ENCODE data around the gene SMAD6. TPM values are rescaled to one million over a fixed set of nuclear protein-coding genes. Genes with fewer than 3 reads are reported as not detected.

Gene SMAD6
- total and polyA plus RNA-seq, 2 of the 4 experiments (the other 2 are of a cell fraction): 4.8 to 8.5 TPM

GRCh38 chr15:66654739-66655375 is 47.2 kb upstream of the SMAD6 start:
- Histone ChIP-seq H2BK120ac (ENCODE audit: low read depth, low read length) (no peak overlapping the region), H4K8ac (ENCODE audit: low read depth in 2 of 2, low read length in 2 of 2) (no peak overlapping the region), H3K79me1 (ENCODE audit: low read depth in 1 of 2, low read length in 2 of 2) (no peaks in the 10 kb centered on the region), H3K4me1 (ENCODE audit: control insufficient read depth, insufficient read depth, low read length) (peaks cover 2% of the 10 kb centered on the region; the same call in 1 of the 2 replicates), H4K5ac (ENCODE audit: low read depth, low read length) (no peak overlapping the region), H2BK5ac (ENCODE audit: low read depth, low read length, poor library complexity, severe bottlenecking) (no peak overlapping the region), H4K20me1 (ENCODE audit: insufficient read depth, low read length) (no peaks in the 10 kb centered on the region), H3K27ac (ENCODE audit: insufficient read depth, low read length) (no peak overlapping the region), H3K9me1 (ENCODE audit: insufficient read depth, low read length) (peaks cover 4% of the 10 kb centered on the region; the same call in 1 of the 2 replicates), H3K18ac (ENCODE audit: low read depth, low read length) (no peak overlapping the region), H4K91ac (ENCODE audit: insufficient read depth, low read depth, low read length) (no peak overlapping the region), H2BK20ac (ENCODE audit: low read depth, low read length) (no peak overlapping the region), H2BK15ac (ENCODE audit: low read depth, low read length) (no peak overlapping the region), H3K14ac (replicated peaks; ENCODE audit: low read depth, low read length) (no peak overlapping the region), H2AFZ (replicated peaks; ENCODE audit: low read length, poor library complexity) (peak overlapping the region; percentile 83), H3K36me3 (ENCODE audit: control insufficient read depth, insufficient read depth, low read length) (no peaks in the 10 kb centered on the region), H2AK5ac (ENCODE audit: low read depth, low read length) (no peak overlapping the region), H3K27me3 (ENCODE audit: control insufficient read depth, insufficient read depth, low read length) (peaks cover 7% of the 10 kb centered on the region; the same call in 1 of the 2 replicates), H3K4ac (ENCODE audit: low read depth, low read length) (no peak overlapping the region), H3K56ac (ENCODE audit: extremely low read depth, insufficient read depth, low read length) (no peak overlapping the region), H3K23ac (ENCODE audit: low read depth, low read length) (no peak overlapping the region), H3K4me3 (ENCODE audit: insufficient read depth, low read depth, low read length) (no peak overlapping the region), H3K9ac (ENCODE audit: low read depth, low read length) (no peak overlapping the region), H2AK9ac (replicated peaks; ENCODE audit: low read depth, low read length, poor library complexity) (no peak overlapping the region), H3K9me3 (ENCODE audit: control insufficient read depth, insufficient read depth, low read length) (no peaks in the 10 kb centered on the region), H3K4me2 (ENCODE audit: low read depth, low read length) (no peak overlapping the region)
- POLR2A ChIA-PET (ENCODE audit: unreplicated experiment): no interaction called here
- in situ Hi-C loops (cut with MboI; ENCODE audit: low sequenced_read_pairs): no loop called here
- intact Hi-C loops (cut with micrococcal nuclease): no loop called here
- CTCF ChIA-PET: no interaction called here
- TF ChIP-seq CTCF (conservative IDR thresholded peaks at IDR 0.05; ENCODE audit: low read depth, low read length) (no peak), MXI1 (IDR thresholded peaks at IDR 0.05; ENCODE audit: borderline replicate concordance, low read depth, low read length) (no peak), RAD21 (IDR thresholded peaks at IDR 0.05; ENCODE audit: low read length) (no peak), FOS (IDR thresholded peaks at IDR 0.05; ENCODE audit: low read depth, low read length) (no peak), POLR2A (IDR thresholded peaks at IDR 0.05; ENCODE audit: low read depth, low read length) (no peak), RFX5 (IDR thresholded peaks at IDR 0.05; ENCODE audit: low read depth, low read length) (no peak), USF2 (IDR thresholded peaks at IDR 0.05; ENCODE audit: low read depth, low read length) (no peak), SMC3 (IDR thresholded peaks at IDR 0.05; ENCODE audit: low read depth, low read length) (no peak), NFE2L2 (IDR thresholded peaks at IDR 0.05; ENCODE audit: low read depth, low read length) (no peak), CHD1 (IDR thresholded peaks at IDR 0.05; ENCODE audit: low read depth, low read length) (no peak), MAZ (IDR thresholded peaks at IDR 0.05; ENCODE audit: borderline replicate concordance, low read depth, low read length) (no peak), RCOR1 (IDR thresholded peaks at IDR 0.05; ENCODE audit: insufficient replicate concordance, low read length) (no peak), BHLHE40 (IDR thresholded peaks at IDR 0.05; ENCODE audit: low read depth, low read length) (no peak)
- DNase-seq (no peak), ATAC-seq (ENCODE audit: low read depth) (0 out of 2 replicates have a peak, but pooled peaks have one; percentile 50)
- no TSS peak for BruUV-seq (replicated peaks)
- WGBS, 2 experiments (ENCODE audit: extremely low coverage in 2 of 2, insufficient read length in 1 of 2): 13% methylated on average over 3 of the region's 45 CpGs; no CpG with 5 or more reads in 1 of the 2 experiments
- dilution Hi-C loops (cut with HindIII; ENCODE audit: low sequenced_read_pairs, unreplicated experiment): no loop called here

All from IMR-90 (cell line).